Loucy (cell line): Measurements from ENCODE around the gene RFC1.
"Not testable (repeated sequence)": the region's sequence is repeated elsewhere in the genome, so short reads cannot be mapped to it uniquely, and the experiment has no call there.

Source experiments
- H2AFZ ChIP-seq: fragments of 200-600 bp; sonication (generic); 2 replicates; pipeline ENCODE4 v1.6.0; 2016; ENCODE audit warnings: antibody characterized with exemption, mild to moderate bottlenecking, low read length, moderate library complexity
- H3F3A ChIP-seq: fragments of 200-600 bp; 2 replicates; pipeline ENCODE4 v1.6.0; 2016; ENCODE audit warnings: antibody characterized with exemption, low read depth, mild to moderate bottlenecking
- H3K27me3 ChIP-seq: fragments of 200-600 bp; sonication (generic); 2 replicates; pipeline ENCODE4 v1.6.1; 2014; ENCODE audit warnings: low read length, mild to moderate bottlenecking; ENCODE audit not compliant: insufficient read depth, poor library complexity, severe bottlenecking
- H3K36me3 ChIP-seq: fragments of 200-600 bp; sonication (generic); 2 replicates; pipeline ENCODE4 v1.6.1; 2016; ENCODE audit warnings: low read length; ENCODE audit not compliant: insufficient read depth
- H3K4me1 ChIP-seq: fragments of 200-600 bp; sonication (generic); 2 replicates; pipeline ENCODE4 v1.5.1; 2014; ENCODE audit warnings: low read length, mild to moderate bottlenecking; ENCODE audit not compliant: insufficient read depth, poor library complexity, severe bottlenecking
- H3K4me2 ChIP-seq: fragments of 200-600 bp; sonication (generic); 2 replicates; pipeline ENCODE4 v1.6.0; 2014; ENCODE audit warnings: antibody characterized with exemption, low read length, low read depth, mild to moderate bottlenecking; ENCODE audit not compliant: poor library complexity, severe bottlenecking
- H3K4me3 ChIP-seq: fragments of 200-600 bp; sonication (generic); 2 replicates; pipeline ENCODE4 v1.5.1; 2014; ENCODE audit warnings: low read length, mild to moderate bottlenecking, mixed read lengths; ENCODE audit not compliant: poor library complexity, severe bottlenecking
- H3K79me2 ChIP-seq: fragments of 200-600 bp; sonication (generic); 2 replicates; pipeline ENCODE4 v1.6.1; 2014; ENCODE audit warnings: low read length; ENCODE audit not compliant: insufficient read depth
- H3K9ac ChIP-seq: fragments of 200-600 bp; sonication (generic); 2 replicates; pipeline ENCODE4 v1.6.0; 2014; ENCODE audit warnings: mild to moderate bottlenecking, low read depth, low read length, moderate library complexity; ENCODE audit not compliant: poor library complexity, severe bottlenecking
- H3K9me2 ChIP-seq: fragments of 200-600 bp; sonication (generic); replicated peaks from 2 replicates; pipeline ENCODE4 v1.6.1; 2016; ENCODE audit warnings: low read depth, low read length, mixed read lengths
- H3K9me3 ChIP-seq: fragments of 200-600 bp; sonication (generic); 2 replicates; pipeline ENCODE4 v1.6.1; 2014; ENCODE audit warnings: mild to moderate bottlenecking, antibody characterized with exemption, low read length, low read depth; ENCODE audit not compliant: insufficient read depth
- H4K20me1 ChIP-seq: fragments of 200-600 bp; sonication (generic); 2 replicates; pipeline ENCODE4 v1.6.0; 2014; ENCODE audit warnings: antibody characterized with exemption, low read length, mild to moderate bottlenecking; ENCODE audit not compliant: insufficient read depth, poor library complexity, severe bottlenecking
- EZH2phosphoT487 ChIP-seq: fragments of 200-600 bp; IDR thresholded peaks from 2 replicates; pipeline ENCODE4 v1.6.1; 2018; ENCODE audit warnings: antibody characterized with exemption, mild to moderate bottlenecking, moderate library complexity, borderline replicate concordance
- TF ChIP-seq, protein P1 (sequence below): fragments of 200-600 bp; sonication (generic); conservative IDR thresholded peaks from 2 replicates; pipeline ENCODE4 v1.5.1; 2014; ENCODE audit warnings: mild to moderate bottlenecking, antibody characterized with exemption, low read length

Gene RFC1

GRCh38 chr4:39383690-39384089 lies 17.5 kb upstream of the RFC1 start:
- Histone ChIP-seq H3K36me3 (no peaks in the 10 kb centered on the region), H4K20me1 (no peaks in the 10 kb centered on the region), H3K4me1 (no peaks in the 10 kb centered on the region), H2AFZ (no peak overlapping the region), H3K79me2 (no peaks in the 10 kb centered on the region), H3K4me2 (no peak overlapping the region), H3K27me3 (no peaks in the 10 kb centered on the region), H3K9me2 (no peaks in the 10 kb centered on the region), H3K9me3 (no peaks in the 10 kb centered on the region), H3K9ac (no peak overlapping the region), H3F3A (no peaks in the 10 kb centered on the region), H3K4me3 (no peak overlapping the region)
- TF ChIP-seq, protein P1, sequence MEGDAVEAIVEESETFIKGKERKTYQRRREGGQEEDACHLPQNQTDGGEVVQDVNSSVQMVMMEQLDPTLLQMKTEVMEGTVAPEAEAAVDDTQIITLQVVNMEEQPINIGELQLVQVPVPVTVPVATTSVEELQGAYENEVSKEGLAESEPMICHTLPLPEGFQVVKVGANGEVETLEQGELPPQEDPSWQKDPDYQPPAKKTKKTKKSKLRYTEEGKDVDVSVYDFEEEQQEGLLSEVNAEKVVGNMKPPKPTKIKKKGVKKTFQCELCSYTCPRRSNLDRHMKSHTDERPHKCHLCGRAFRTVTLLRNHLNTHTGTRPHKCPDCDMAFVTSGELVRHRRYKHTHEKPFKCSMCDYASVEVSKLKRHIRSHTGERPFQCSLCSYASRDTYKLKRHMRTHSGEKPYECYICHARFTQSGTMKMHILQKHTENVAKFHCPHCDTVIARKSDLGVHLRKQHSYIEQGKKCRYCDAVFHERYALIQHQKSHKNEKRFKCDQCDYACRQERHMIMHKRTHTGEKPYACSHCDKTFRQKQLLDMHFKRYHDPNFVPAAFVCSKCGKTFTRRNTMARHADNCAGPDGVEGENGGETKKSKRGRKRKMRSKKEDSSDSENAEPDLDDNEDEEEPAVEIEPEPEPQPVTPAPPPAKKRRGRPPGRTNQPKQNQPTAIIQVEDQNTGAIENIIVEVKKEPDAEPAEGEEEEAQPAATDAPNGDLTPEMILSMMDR = no peak; the same call in 1 of the 2 replicates
- TF ChIP-seq EZH2phosphoT487 = no peak

DNA sequence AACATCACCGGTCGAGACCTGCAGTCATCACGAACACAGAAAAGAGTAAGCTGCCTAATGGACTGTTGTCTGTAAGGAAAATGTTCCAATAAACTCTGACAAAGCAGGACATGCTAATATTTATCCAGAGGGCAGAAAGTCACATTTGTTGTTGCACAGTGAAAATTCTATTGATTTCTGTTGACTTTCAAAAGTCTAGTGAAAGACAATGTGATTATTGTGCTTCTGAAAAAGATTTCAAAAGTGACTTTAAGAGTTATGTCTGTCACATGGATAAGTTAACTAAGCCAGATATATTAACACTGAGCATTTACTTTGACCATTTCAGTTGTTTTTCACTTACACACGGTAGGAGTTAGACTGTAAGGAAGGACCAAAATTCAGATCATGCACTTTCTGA lies 9.3 kb upstream of the RFC1 start:
- Histone ChIP-seq H4K20me1 (no peaks in the 10 kb centered on the region), H3K4me1 (no peaks in the 10 kb centered on the region), H3K27me3 (no peaks in the 10 kb centered on the region), H3K9me3 (no peaks in the 10 kb centered on the region), H3K4me2 (no peak overlapping the region), H3K4me3 (no peak overlapping the region), H3K36me3 (no peaks in the 10 kb centered on the region), H3K9ac (no peak overlapping the region), H2AFZ (no peak overlapping the region), H3K79me2 (no peaks in the 10 kb centered on the region), H3F3A (no peaks in the 10 kb centered on the region), H3K9me2 (no peaks in the 10 kb centered on the region)
- TF ChIP-seq, protein P1 = no peak
- no peak for TF ChIP-seq EZH2phosphoT487

DNA sequence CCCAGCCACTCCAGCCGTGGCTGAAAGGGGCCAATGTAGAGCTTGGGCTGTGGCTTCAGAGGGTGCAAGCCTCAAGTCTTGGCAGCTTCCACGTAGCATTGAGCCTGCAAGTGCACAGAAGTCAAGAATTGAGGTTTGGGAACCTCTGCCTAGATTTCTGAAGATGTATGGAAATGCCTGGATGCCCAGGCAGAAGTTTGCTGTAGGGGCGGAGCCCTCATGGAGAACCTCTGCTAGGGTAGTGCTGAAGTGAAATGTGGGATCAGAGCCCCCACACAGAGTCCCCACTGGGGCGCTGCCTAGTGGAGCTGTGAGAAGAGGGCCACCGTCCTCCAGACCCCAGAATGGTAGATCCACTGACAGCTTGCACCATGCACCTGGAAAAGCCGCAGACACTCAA lies 5.0 kb upstream of the RFC1 start:
- not testable (repeated sequence) for H3K4me1 ChIP-seq, H3K4me3 ChIP-seq, H3K79me2 ChIP-seq, H4K20me1 ChIP-seq, H3K27me3 ChIP-seq, H3K4me2 ChIP-seq, H3K36me3 ChIP-seq, H3K9ac ChIP-seq, H2AFZ ChIP-seq, H3F3A ChIP-seq, H3K9me2 ChIP-seq, H3K9me3 ChIP-seq

DNA sequence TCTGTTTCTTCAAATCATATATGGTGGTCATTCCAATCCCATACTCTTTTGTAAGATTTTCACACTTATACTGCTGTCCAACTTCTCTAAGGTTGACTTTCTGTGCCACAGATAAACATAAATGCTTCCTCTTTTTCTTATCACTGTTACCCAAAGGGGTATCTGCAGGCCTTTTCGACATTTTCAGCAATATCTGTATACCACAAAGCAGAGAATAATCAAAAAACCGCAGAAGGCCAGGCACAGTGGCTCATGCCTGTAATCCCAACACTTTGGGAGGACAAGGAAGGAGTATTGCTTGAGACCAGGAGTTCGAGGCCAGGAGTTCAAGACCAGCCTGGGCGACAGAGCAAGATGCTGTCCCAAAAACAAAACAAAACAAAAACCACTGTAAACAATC lies 3.1 kb upstream of the RFC1 start:
- no peak overlapping the region for H3K9ac ChIP-seq
- H4K20me1 ChIP-seq = peaks cover 18% of the 10 kb centered on the region
- peaks cover 3% of the 10 kb centered on the region for H3K4me1 ChIP-seq
- TF ChIP-seq EZH2phosphoT487 = no peak
- TF ChIP-seq, protein P1 = no peak
- no peaks in the 10 kb centered on the region for H3F3A ChIP-seq
- peaks cover 19% of the 10 kb centered on the region for H3K79me2 ChIP-seq
- no peaks in the 10 kb centered on the region for H3K9me3 ChIP-seq
- no peaks in the 10 kb centered on the region for H3K9me2 ChIP-seq
- H2AFZ ChIP-seq = no peak overlapping the region
- H3K4me3 ChIP-seq = no peak overlapping the region
- H3K27me3 ChIP-seq = no peaks in the 10 kb centered on the region
- H3K4me2 ChIP-seq = no peak overlapping the region
- no peaks in the 10 kb centered on the region for H3K36me3 ChIP-seq
